Umbilical cord (tissue), 2 donors: Measurements from ENCODE around the gene MTFR2. TPM values are rescaled to one million over a fixed set of nuclear protein-coding genes. Genes with fewer than 3 reads are reported as not detected.
"Not testable (repeated sequence)": the region's sequence is repeated elsewhere in the genome, so short reads cannot be mapped to it uniquely, and the experiment has no call there.

ENCODE experiments used
- DNase-seq: peaks from one replicate; pipeline ENCODE4 v3.0.0-alpha.2; 2015; ENCODE audit warnings: low spot score
- total RNA-seq: library from RNA; depleted of rRNA; stranded (reverse); fragments of >200 nt; gene quantifications from one replicate; pipeline ENCODE4 v1.2.3, GENCODE V29; 2014; ENCODE audit warnings: low replicate concordance; ENCODE audit not compliant: insufficient read depth

The MTFR2 gene
- total RNA-seq, 1 donor from 2014 or later, result 4.3 TPM

DNA sequence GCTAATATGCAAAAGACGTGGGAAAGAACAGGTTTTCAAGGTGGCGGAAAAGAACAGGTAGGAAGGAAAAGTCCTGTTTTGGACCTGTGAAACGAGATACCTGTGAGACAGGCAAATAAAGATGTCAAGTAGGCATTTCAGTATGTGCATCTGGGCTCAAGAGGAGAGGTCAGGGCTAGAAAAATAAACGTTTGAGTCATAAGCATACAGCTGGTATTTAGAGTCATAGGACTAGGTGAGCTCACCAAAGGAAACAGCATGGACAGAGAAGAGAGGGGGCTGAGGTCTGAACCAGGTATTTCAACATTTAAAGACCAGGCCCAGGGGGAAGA lies 14.9 kb downstream of the MTFR2 start:
- no peak for DNase-seq

GRCh38 chr6:136232701-136233100 lies 17.4 kb downstream of the MTFR2 start:
- no peak for DNase-seq

GRCh38 chr6:136230219-136230853 lies 19.8 kb downstream of the MTFR2 start:
- no peak for DNase-seq

DNA sequence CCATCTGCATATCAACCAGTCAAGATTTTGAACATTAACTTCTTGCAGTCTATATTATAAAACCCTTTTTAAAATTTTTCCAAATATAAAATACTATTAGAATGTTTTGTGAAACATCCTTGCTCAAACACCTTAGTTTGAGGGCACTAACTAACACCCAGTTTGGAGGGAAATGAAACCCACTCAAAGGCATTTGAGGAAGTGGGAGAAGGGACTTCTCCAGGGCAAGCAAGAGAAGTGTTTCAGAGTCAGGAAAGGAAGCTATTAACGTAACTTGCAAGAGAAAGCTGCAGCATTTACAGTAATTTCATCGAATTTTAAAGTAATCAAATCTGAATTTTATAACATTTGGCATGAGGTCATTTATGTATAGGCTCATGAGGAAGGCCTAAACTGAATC lies 21.3 kb downstream of the MTFR2 start:
- no peak for DNase-seq

DNA sequence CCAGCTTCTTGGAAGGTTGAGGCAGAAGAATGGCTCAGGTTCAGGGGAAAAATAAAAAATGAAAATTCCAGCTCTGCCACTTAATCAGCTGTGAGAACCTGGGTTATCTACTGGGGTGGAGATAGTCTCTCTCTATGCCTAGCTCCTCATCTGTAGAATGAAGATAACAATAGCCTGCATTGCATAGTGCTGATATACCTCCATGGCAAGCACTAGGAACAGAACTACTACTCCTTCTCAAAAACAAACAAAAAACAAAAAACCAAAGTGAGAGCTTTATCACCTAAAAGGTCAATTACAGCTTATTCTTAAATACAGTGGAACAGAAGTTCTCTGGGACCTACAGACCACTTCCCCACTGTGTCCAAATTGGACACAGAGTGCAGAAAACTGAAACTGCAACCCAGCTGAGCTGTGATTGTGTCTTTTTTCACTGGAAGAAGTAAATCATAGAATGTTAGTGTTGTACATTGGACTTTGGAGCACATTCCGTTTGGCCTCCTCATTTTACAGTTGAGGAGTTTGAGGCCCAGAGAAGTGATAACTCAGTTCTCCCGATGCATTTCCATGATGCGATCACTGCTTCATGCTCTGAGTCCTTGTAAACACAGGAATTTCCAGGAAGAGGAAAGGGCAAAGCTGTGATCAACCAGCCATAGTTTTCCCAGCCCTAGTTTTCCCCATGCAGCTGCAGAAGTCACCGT lies 23.3 kb downstream of the MTFR2 start:
- DNase-seq, result no peak

DNA sequence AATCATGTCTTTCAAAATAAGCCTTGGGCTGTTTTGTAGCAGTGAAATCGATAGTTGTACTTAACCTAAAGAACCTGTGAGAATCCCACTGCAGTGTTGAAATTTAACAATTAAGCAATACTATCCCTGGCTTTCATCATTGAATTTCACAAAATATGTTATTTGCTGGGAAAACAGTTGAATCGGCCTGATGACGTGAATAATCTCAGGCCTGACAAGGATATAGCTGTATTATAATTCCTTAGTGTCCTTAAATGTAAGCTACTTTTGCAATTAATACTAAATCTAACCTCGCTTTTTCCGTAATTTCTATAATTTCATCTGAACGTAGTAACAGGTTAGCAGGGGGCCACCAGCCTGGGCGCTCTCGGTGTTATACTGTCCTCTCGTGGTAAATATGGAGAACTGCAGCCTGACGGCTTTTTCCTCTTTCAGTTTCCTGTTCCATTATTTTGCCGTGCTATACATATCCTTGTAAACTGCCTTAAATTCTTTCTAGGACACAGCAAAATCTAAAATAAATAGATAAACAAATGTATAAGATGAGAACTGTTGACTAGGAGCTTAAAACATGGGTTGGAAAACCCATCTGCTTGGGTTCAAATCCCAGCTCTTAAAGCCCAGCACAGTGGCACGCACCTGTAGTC lies 24.0 kb downstream of the MTFR2 start:
- peak; percentile 57 for DNase-seq

DNA sequence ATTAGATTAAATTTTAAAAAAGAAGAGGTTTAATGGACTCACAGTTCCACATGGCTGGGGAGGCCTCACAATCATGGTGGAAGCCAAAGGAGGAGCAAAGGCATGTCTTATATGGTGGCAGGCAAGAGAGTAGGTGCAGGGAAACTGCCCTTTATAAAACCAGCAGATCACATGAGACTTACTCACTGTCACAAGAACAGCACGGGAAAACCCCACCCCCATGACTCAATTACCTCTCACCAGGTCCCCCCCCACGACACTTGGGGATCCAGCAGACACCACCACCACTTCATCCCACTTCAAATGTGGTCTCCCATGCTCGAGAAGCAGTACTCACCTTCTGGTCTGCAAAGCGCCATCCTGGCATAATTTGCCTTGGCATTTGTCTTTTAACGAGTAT lies 24.6 kb downstream of the MTFR2 start:
- DNase-seq, result no peak

- DNase-seq, result not testable (repeated sequence)
Measured at GRCh38 chr6:136224974-136225373, 25.1 kb downstream of the MTFR2 start.

GRCh38 chr6:136216503-136217401 lies 33.4 kb downstream of the MTFR2 start:
- peak; percentile 95 for DNase-seq

- no peak for DNase-seq
Measured at GRCh38 chr6:136213853-136214252, 36.3 kb downstream of the MTFR2 start.

- peak; percentile 85 for DNase-seq
Measured at GRCh38 chr6:136213012-136213539, 37.0 kb downstream of the MTFR2 start.

DNA sequence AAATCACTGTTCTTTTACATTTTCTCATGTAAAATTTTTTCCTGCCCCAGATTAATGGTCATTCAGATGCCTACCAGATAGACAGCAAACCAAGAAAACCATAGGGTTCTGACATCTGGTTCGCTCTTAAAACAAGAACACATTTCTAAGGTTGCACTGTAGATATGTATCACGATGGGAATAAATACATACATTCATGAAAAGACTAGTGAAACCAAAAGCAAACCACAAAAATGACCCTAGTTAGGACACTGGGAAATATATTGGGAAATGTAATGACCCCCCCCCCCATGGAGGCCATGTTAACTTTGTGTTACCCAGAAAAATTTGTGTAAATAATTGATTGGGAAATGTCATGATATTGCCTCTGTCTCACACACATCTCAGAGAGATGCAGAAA lies 37.5 kb downstream of the MTFR2 start:
- no peak for DNase-seq

DNA sequence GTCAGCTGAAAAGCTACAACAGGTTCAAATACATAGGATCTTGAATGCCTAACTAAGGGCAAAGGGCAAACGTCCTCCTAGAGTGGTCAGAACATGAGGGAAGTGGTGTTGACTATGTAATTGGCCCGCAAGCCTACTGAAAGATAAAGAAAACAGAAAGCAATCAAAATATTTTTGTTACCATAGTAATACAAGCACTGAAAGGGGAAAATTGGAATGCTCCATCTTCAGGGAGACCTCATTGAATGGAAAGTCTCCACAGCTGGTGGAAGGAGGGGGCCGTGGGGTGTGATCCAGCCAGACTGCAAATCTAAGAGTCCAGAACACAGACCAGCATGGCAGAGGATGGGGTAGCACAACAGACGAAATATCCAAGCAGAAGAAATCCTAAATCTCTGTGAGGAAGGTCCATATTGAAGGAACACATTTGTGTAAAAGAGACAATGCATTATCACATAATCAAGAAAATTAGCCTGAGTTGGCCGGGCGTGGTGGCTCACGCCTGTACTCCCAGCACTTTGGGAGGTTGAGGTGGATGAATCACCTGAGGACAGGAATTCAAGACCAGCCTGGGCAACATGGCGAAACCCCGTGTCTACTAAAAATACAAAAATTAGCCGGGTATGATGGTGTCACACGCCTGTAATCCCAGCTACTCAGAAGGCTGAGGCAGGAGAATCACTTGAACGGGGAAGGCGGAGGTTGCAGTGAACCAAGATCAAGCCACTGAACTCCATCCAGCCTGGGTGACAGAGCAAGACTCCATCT lies 39.5 kb downstream of the MTFR2 start:
- DNase-seq, result no peak

- no peak for DNase-seq
Measured at GRCh38 chr6:136209496-136209895, 40.6 kb downstream of the MTFR2 start.

DNA sequence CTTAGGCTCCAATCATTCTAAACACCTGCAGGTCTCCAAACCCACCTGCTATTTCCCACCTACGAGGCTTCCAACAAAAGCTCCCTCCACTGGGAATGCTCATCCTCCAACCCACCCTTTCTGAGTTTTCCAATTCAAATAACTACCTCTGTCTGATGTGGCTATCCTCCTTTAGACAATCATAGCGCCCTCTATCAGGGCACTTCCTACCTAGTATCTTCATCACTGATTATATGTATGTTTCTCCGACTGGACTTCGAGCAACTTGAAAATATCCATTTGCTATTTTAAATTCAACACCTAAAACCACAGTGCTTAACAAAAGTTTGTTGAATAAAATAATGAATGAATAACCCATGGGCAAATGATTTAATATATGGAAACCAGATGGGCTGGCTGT lies 41.3 kb downstream of the MTFR2 start:
- DNase-seq, result no peak

- DNase-seq, result no peak
Measured at GRCh38 chr6:136201732-136202131, 48.4 kb downstream of the MTFR2 start.

DNA sequence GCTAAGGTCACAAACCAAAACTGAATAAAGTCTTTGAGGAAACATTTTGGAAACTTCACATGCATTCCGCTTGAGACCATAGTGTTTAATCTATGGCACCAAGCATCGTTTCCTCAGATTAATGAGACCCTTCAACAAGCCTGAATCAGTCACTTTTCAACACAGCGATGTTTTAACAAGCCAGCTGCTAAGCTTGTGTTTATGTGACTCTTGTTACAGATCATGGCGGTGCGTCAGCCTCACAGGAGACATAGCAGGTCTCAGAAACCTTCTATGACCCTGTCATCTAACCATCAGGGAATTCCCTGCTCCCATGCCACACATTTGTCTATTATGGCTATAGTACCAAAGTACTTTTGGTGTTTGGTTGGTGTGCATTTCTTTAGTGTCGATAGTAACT lies 57.2 kb downstream of the MTFR2 start:
- DNase-seq, result no peak

- no peak for DNase-seq
Measured at GRCh38 chr6:136191606-136192312, 58.4 kb downstream of the MTFR2 start.

DNA sequence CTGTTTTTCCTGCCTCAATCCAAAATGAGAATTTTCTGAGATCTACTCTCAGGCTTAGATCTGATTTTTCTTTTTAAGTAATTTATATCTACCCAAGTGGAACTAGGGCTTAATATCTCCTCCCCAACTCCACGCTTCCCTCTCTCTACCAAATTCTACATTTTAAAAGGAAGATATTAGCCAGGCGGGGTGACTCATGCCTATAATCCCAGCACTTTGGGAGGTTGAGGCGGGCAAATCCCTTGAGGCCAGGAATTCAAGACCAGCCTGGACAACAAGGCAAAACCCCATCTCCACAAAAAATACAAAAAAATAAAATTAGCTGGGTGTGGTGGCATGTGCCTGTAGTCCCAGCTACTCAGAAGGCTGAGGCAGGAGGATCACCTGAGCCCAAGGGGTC lies 61.0 kb downstream of the MTFR2 start:
- peak; percentile 93 for DNase-seq

DNA sequence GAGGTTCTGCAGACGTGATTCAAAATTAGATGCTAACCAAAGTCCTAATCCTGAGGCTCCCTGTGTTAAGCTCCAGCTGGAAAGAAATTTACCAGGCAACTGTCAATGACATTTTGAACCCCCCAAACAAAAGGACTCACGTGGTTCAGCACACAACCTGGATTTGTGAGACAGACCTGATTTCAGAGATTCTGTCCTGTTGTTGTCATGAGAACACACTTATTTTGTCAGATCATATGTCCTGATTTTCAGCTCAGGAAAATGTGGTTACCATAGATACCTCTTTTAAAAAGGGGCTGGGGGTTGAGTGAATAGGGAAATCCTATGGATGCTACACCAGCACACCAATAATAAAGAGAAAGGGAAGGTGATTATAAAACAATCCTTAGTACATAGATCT lies 61.6 kb downstream of the MTFR2 start:
- DNase-seq, result no peak
